NCI-H128 (cell line): ENCODE data around the gene MUL1.

Experiments used
- DNase-seq: peaks from one replicate; lab custom pipeline; 2025; ENCODE audit not compliant: unreplicated experiment; lab: John Stamatoyannopoulos, UW

The MUL1 gene, protein sequence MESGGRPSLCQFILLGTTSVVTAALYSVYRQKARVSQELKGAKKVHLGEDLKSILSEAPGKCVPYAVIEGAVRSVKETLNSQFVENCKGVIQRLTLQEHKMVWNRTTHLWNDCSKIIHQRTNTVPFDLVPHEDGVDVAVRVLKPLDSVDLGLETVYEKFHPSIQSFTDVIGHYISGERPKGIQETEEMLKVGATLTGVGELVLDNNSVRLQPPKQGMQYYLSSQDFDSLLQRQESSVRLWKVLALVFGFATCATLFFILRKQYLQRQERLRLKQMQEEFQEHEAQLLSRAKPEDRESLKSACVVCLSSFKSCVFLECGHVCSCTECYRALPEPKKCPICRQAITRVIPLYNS

DNA sequence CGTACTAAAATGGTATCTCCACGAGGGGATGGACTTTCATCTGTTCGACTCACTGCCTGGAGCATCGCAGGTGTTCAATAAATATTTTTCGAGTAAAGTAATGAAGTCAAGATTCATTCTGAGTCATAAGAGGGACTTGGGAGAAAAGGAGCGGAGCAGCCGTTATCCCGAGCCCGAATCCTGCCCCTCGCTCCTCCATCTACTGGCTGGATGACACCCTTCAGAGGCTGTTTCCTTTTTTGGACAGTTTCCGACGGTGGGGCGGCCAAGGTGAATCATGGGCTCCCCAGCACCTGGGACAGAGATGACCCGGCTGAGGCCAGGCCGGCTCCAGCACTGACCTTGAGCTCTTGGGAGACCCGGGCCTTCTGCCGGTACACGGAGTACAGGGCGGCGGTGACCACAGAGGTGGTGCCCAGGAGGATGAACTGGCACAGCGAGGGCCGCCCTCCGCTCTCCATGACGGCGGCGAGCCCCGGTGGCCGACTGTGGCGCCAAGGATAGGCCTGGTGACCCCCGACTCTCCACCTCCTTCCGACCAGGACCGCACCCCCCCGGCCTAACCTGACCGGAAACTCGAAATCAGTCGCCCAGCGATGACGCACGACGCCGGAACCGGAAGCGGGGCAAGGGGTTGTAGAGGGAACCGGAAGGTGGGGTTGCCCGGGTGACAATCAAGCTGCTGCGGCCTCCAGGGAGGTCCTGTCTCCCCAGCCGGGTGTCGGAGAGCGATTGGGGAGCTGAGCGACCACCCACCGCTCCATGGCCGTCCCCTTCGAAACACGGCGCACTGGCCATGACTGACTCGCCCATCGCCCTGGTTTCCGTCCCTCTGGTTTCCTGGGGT is at the start of gene MUL1:
MUL1 (minus strand) TSS at position 588 of the 847 bp plus-strand sequence; CDS start at position 461, 127 bp downstream.
- DNase-seq, result peak; percentile 85

DNA sequence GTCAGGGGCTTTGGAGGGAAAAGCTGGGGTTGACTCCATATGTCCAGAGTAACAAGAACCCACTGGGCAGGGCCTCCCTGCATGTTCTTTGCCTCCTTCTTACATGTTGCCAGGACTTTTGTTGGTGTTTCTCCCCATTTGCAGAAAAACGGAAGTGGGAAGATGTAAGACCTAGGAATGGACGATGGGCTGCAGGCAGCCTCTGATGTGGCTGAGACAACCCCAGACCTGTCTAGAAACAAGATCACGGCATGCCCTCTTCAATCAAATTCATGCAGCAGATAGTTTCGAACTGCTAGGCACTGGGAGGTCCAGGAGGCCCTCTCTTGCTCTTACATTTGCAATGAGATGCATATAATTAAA is 47.8 kb upstream of the MUL1 start:
- no peak for DNase-seq

DNA sequence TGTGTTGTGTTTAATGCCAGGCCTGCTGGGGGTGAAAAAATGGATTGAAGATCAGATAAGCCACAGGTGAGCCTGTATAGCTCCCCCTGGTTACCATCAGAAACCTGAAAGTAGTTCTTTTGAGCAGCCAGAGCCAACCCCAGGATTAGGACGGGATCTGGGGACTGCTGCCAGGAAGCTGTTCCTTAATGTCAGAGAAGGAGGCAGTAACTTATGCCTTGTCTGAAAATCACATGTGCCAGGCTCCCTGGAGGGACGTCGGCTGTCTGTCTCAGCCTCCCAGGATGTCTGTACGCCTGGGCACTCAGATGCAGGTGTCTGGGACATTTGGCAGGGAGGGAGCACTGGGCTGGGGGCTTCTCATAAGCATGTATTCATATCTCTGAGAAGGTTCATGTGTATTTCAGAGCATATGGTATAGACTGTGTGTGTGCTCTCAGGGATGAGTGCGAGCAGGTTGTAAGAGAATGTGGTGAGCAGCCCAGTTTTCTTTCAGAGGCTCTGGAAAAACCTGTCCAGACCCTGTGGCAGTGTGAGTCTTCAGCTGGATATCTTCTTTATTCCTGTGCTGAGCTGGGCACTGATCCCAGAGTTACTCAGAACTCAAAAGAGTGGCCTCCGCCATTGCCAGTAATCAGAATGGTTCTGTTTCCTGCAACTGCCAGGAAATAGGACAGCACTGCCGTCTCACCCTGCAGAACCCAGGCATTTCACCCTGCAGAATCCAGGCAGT is 47.2 kb upstream of the MUL1 start:
- DNase-seq, result no peak

DNA sequence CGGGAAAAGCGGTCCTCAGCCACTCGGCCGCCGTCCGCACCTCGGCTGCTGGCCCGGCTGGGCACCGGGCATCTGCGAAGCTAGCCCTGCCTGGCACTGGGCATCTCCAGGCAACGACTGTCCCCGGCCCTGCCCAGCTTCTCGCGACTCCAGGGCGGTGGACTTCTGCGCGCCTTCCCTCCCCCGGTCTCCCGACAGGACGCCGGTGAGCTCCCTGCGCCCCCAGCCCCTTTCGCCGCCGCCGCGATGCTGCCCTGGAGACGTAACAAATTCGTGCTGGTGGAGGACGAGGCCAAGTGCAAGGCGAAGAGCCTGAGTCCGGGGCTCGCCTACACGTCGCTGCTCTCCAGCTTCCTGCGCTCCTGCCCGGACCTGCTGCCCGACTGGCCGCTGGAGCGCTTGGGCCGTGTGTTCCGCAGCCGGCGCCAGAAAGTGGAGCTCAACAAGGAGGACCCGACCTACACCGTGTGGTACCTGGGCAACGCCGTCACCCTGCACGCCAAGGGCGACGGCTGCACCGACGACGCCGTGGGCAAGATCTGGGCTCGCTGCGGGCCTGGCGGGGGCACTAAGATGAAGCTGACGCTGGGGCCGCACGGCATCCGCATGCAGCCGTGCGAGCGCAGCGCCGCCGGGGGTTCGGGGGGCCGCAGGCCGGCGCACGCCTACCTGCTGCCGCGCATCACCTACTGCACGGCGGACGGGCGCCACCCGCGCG is 44.9 kb upstream of the MUL1 start:
- DNase-seq, result no peak

DNA sequence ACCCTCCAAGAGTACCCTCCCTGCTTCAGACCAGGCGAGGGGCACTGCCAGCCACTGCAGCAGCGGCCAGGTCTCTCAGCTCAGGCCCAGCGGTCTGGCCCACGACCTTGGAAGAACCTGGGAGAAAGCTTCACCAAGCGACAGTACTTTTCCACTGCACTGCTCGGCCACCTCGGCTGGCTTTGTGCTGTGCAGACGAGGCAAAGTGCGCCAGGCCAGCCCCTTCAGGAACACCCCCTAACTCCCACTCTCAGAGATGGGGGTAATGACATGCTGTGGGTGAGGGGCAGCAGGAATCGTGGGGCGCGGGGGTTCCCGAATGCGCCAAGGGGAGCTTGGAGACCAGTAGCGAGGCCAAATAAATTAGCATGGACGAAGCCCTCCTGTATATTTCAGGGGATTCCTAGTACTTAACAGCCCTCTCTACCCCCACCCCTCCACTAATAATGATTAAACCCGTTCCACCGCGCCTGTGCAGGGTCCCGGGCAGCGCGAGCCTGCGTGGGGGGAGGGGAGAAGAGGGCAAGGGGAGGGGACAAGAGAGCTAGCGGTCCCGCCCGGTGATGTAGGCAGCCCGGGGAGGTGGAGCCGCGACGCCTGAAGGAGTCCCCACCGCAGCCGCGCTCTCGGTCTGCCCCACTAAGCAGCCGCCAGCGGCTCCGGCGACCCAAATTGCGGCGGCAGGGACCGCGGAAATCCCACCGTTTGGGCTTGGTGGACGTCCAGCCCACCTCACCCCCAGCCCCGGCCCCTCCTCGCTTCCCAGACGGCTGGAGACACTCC is 44.2 kb upstream of the MUL1 start, which contains the start of gene FAM43B:
FAM43B (plus strand) TSS at position 629 of the 783 bp plus-strand sequence. CDS start 401 bp downstream, outside the sequence.
- peak; percentile 17 for DNase-seq

DNA sequence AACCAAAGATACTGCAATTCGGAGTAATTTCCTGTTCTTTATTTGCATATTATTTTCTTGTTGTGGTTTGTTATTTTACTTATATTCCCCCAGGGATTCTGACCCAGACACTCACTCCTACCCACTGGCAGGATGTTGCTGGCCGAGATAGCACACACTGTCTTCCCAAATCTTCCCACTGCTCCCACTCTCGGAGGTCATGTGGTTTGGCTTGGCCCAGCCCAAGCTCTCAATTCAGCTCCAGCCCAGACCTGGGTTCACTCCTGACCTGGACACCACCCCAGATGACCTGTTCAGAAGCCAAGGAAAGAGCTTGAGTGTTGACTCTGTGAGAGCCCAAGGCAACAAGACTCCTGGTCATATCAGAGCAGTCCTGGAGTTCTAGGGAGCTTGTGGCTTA is 43.2 kb upstream of the MUL1 start:
- no peak for DNase-seq

DNA sequence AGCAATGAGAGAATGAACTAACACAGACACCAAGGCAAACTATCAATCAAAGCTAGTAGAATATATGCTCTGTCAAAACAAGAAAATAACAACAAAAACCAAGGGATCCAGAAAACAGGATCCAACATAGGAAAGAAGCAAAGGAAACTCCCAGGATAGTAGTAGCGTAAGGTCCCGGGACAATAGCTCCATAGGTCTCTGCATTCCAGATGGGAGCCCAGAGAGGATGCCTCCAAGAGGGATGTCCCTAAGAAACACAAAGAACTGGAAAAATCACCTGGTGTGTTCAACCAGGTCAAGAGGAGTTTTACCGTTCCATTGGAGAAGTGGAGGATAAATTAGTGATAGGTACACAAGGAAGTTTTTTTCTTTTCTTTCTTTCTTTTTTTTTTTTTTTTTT is 38.7 kb upstream of the MUL1 start:
- no peak for DNase-seq

DNA sequence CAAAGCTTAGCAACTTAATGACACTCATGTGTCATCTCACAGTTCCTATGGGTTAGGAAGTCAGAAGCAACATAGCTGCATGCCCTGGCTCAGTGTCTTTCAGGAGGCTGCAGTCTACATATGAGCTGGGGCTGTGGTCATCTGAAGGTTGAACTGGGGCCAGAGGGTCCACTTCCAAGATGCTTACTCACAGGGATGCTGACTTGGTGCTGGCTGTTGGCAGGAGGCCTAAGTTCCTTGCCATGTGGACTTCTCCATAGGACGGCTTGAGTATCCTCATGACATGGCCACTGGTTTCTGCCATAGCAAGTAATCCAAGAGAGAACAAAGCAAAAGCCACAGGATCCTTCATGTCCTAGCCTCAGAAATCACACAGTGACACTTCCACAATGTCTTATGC is 32.3 kb upstream of the MUL1 start:
- no peak for DNase-seq

DNA sequence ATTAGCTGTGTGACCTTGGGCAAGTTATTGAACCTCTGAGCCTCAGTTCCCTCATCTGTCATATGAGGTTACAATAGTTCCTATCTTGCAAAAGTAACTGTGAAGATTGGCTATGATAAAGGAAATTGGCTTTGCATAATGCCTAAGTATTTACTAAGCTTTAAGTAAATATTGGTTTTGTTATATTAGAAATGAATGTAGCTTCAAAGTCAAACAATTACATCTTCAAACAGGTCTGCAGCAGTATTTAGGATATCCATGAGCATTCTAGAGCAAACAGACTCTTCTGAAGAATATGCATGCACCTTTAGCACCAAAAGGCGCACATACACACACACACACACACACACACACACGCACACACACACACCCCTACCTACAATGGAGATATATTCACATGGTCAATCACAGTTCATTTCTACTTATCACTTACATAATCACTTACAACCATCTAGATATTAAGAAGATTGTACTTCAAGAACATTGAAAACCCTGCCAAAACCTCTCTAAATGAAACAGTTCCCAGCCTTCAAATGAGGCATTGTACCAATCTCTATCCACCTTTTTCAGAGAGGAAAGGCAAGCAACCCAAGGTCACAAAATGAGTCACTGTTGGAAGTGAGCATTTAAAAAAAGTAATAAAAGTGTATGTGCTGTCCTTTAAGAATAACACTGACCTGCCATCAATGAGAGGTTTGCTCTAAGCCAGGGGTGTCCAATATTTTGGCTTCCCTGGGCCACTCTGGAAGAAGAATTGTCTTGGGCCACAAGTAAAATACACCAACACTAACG is 31.0 kb upstream of the MUL1 start:
- no peak for DNase-seq

DNA sequence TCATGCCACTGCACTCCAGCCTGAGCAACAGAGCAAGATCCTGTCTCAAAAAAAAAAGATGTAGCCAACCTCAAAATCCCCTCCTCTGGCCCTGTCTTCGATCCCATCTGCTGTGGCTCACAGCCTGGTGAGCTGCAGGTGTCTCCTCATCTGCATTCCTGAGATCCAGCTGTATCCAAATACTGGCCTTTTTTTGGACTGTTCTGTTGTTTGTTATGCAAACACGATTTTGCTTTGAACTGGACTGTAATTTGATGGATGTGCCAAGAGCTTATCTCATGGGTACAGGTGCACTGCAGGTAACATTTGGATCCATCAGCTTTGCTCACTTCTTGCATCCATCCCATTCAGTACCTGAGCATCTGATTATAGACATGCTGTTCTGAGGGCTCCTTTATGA is 30.3 kb upstream of the MUL1 start:
- DNase-seq, result no peak

DNA sequence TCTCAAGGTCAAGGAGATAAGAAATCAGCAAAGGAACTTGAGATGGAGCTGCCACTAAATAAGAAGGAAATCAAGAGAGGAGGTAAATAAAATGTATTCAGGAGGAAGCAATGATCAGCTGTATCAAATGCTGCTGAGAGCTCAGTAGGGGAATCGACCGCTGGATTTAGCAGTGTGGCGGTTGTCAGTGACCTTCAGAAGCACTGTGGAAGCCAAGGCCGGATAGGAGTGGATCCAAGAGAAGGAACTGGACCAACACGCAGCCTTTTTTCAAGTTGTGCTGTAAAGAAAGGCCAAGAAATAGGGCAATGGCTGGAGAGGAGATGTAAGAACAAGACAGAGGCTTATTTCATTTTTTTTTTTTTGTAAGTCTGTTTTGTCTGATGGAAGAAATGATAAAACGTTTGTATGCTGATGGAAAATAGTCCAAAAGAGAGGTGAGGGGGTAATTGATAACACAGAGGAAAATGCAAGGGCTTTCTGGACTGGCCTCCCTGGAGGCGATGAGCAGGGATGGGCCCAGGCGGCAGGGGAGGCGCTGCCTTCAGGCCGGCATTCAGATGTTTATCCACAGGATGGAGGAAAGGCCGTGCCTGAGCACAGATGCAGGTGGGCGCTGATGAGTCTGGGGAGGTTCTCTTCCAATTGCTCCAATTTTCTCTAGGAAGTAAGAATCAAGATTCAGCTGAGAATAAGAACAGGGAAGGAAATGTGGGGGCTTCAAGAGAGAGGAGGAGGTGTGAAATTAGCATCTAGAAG is 26.9 kb upstream of the MUL1 start:
- DNase-seq, result no peak

DNA sequence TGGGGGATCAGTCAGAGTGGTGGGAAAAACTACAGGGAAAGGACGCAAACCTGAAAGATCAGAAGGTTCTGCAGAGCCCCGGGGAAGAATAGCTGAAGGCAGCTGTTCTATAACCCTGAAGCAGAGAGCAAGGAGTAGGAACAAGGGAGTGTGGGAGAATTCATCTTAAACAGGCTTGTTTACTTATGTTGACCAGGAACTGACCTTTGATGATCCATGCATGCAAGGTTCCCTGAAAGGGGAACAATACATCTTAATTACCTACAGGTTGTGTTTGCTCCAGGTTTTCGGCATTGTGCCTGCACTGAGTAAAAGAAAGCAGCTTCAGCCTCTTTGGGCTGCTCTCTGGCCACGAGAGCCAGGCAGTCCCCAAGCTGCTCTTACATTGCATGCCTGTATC is 25.7 kb upstream of the MUL1 start:
- no peak for DNase-seq

DNA sequence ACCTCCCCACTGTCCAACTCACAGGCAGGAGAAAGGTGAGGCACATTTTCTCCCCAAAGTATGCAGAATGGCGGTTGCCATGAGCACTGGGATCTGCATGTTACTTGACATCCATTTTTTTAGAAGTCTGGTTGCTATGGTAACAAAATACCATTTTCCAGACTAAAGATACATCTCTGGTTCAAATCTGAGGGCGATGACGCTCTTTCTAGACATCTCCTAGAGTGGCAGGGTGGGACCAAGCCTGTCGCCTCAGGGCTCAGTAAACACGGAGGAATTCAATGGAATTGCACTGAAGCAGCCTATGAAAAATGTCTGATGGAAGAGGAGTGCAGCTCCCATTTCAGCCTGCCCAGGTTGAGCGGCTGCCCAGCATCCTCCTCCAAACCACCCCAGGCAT is 22.9 kb upstream of the MUL1 start:
- no peak for DNase-seq

DNA sequence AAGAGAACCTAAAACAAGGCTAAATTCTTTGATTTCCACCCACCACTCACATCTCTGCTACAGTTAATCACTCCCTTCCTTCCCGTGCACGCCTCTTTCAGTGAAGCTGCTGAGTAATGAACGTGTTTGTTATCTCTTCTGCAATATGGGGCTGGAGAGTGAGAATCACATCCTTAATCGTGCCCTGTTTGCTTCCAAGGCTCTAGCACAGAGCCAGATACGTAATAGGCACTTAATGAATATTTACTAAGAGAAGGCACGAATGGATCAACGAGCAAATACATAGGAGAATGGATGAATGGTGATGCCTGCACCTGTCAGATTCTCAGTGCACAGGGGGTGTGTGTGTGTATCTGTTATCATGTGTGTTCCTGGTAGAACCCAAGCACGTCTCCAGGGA is 22.4 kb upstream of the MUL1 start:
- no peak for DNase-seq

DNA sequence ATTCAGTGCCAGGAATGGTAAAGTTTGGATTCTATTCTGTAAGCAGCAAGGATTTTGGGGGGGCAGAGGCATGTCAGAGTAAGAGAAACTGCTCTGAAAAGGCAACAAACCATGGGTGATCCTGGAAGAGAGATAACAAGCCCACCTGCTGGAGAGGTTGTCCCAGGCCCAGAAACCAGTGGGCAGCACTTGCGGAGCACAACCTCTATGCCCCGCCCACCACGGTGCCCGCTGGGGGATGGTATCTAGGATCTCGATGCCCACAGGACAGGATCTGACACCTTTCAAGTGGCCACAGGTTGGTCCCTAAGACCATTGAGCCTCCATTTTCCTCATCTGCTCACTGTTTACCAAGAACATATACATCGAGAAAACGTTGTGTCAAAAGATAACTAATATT is 20.3 kb upstream of the MUL1 start:
- DNase-seq, result no peak

DNA sequence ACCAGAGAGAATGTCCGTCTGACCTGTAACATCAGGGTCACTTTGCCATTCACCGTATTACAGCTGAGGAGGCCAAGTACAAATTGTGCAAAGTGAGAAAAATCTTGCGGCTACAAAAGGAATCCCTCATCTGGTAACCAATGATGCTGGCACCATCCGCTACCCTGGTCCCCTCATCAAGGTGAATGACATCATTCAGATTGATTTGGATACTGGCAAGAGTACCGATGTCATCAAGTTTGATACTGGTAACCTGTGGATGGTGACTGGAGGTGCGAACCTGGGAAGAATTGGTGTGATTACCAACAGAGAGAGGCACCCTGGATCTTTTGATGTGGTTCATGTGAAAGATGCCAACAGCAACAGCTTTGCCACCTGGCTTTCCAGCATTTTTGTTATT is 18.3 kb upstream of the MUL1 start:
- no peak for DNase-seq

DNA sequence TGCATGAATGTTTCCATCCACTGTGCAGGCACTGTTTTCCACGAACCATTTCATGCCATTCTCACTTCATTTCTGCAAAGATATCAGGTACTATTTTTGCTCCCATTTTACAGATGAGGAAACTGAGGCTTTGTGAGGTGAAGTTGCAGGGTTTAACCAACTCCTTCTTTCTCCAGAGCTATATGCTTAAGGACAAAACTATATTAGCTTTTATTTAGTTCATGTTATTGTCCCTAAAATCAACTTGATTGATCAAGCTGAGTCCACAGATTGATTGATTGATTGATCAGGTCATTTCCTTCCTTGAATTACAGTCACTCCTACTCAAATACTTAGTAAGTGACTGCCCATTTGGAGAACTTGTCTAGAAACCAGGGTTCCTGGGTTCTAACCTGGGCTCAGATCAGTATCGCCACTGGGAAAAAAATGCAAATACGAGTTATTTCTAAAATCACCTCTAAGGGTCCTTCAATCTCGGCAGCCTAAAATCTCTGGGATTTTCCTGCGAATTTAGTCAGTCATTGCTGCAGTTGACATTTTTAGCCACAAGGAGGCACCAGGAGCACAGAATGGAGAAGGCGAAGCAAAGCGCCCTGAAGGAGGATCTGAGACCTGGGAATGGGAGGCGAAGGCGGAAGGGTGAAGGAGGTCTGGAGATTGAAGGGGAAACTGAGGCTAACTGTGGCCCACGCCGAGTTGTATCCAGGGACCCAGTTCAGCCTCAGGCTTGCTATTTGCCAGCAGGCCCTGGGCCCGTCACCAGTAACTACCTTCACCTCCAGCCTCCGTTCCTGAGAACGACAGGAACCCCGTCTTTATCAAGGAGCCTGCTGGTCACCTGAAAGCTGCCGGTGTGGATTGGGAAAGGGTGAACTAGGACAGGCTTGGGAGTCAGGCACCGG is 14.3 kb upstream of the MUL1 start:
- peak; percentile 76 for DNase-seq
